ENCODE data around the gene HK3.
"Not testable (repeated sequence)": the region's sequence is repeated elsewhere in the genome, so short reads cannot be mapped to it uniquely, and the experiment has no call there.

Gene HK3

DNA sequence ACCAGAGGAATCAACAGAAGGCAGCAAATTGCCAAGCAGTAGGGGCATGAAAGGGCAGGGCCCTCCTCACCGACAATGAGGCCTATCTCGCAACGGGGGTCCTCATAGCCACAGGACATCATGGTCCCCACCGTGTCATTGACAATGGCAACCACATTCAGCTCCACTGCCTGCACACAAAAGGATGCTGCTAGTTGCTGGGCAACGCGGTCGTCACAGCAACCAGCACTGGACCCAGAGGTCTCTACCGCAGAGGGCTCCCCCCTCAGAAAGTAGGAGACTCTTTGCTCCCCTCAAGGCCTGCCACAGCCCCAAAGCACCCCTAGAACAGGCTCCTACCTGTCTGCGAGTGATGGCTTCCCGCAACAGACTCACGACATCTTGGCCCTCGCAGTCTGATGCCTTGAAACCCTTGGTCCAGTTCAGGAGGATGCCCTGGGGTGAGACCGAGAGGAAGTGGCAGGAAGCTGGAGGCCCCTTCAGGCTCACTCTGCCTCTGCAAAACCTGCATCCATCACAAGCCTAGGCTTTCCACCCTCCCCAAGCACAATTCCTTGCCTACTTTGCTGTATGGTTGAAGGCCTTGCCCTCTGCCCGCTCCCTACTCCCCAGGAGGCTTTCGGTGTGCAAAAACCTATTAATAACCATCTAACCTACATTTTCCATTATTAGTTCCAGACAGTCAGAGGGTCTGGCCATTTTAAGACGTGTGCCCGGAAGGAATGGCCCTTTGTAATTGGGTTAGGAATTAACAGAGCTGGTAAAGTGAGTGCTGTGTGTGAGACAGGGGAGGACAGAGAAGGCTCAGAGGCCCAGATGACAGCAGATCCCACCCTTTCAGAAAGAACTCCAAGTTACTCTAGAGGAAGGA is 15.2 kb downstream of the HK3 start:
- DNase-seq (ENCODE audit: low read depth in 2 of 2), result no peak

- DNase-seq (ENCODE audit: low read depth in 2 of 2), result no peak
These were observed 16.6 kb downstream of the HK3 start for GRCh38 chr5:176882567-176882903.

DNA sequence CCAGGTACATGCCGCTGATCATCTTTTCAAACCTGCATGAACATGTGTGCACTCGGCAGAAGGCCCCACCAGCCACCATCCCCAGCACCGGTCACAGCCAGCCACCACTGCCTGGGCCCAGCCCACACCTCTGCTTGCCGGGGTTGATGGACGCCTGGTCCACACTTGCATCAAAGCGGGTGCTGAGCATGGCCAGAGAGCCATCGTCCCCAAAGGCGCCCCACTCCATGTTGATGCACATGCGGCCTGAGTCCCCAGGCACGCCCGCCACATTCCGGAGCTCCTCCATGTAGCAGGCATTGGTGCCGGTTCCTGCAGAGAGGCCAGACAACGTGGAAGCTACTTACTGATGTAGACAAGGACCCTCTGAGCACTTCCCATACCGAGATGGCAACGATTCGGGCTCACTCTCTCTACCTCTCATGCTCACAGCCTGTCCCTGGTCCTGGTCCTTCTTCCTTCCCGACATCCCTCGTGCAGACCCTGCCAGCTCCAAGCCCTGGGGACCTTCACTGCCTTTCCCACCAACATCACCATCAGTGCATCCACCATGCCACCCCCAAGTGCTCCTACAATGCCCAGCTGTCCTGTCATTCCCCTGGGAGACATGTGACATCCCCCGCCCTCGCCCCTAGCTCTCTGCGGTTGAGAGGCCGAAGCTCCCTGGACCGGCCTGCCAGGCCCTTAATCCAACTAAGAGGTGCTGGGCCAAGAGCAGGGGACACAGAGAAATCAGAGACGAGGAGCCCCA is 17.2 kb downstream of the HK3 start:
- no peak for DNase-seq (ENCODE audit: low read depth in 2 of 2)

DNA sequence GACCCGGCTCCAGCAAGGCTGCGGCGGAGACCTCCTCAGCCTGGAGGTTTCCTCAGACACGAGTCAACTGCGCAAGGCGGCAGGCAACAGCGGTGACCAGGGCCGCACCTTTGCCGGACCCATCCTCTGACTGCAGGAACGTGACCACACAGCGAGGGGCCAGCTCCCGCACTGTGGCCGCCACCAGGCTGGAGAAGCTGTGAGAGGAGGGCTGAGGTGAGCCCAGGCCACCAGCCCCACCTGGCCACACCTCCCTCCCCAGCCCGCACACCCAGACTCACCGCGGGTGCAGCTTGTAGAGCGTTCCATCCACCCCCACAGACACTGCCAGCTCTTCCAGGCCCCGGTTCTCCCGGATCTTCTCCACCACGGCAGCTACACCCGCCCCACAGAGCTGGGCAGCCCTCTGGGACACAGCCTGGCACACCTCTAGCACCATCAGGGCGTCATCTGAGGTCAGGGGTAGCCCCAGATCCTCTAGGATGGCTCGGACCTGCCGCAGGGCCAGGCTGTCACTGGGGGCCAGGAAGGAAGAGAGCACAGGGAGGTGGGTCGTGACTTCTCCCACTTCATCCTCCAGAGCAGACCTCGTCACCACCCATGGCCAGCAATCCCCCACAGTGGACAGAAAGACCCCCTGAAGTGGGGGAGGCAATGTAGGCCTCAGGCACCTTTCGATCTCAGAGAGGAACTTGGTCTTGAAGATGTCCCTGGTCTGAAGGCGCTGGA is 18.0 kb downstream of the HK3 start:
- DNase-seq (ENCODE audit: low read depth in 2 of 2), result no peak

GRCh38 chr5:176880366-176881020 is 18.7 kb downstream of the HK3 start:
- no peak for DNase-seq (ENCODE audit: low read depth in 2 of 2)

DNA sequence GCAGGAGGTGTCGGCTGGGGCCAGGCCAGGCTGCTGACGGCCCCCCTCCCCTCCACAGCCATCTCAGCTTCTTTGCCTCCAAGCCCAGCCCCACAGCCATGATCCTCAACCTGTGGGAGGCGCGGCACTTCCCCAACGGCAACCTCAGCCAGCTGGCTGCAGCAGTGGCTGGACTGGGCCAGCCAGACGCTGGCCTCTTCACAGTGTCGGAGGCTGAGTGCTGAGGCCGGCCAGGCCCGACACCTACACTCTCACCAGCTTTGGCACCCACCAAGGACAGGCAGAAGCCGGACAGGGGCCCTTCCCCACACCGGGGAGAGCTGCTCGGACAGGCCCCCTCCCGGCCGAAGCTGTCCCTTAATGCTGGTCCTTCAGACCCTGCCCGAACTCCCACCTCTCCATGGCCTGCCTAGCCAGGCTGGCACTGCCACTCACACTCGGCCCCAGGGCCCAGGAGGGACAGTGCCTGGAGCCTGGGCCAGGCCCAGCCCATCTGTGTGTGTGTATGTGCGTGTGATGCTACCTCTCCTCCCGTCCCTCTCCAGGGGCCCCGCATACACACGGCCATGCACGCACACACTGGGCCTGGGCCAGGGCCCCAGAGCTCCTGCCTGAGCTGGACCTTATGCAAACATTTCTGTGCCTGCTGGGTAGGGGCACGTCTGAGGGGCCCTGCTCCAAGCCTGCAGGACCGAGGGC is 19.3 kb downstream of the HK3 start:
- no peak for DNase-seq (ENCODE audit: low read depth in 2 of 2)

DNA sequence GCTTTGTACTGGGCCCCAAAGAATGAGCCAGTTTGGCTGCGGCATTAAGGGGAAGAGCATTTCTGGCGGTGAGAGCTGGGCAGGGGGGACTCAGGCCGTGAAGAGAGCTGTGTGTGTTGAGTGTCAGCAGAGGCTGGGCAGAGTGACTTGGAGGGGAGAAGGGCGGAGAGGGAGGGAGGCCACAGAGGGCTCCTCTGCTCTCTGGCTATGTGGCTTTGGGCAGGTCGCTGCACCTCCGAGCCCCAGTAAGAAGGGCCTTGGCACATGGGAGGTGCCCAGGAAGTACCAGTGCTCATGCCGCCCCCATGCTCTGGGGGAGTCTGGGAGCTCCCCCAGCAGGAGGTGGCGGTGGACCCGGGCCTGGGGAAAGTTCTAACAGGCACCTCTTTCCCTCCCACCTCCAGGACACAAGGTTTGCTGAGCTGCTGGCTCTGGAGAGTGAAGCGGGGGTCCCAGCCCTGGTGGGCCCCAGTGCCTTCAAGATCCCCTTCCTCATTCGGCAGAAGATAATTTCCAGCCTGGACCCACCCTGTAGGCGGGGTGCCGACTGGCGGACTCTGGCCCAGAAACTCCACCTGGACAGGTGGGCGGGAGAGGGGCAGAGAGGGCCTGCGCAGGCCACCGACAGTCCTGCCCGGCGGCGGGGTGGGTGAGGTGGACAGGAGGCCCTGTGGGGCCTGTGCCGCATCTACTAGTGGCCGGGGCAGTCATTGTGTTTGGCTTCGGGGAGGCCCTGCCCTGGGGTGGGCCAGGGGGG is 20.1 kb downstream of the HK3 start:
- DNase-seq (ENCODE audit: low read depth in 2 of 2), result no peak

GRCh38 chr5:176878463-176878862 is 20.7 kb downstream of the HK3 start:
- DNase-seq (ENCODE audit: low read depth in 2 of 2), result no peak

GRCh38 chr5:176877793-176878331 is 21.3 kb downstream of the HK3 start:
- no peak for DNase-seq (ENCODE audit: low read depth in 2 of 2)

GRCh38 chr5:176876506-176877431 is 22.4 kb downstream of the HK3 start:
- DNase-seq (ENCODE audit: low read depth in 2 of 2), result no peak

GRCh38 chr5:176875783-176876505 is 23.2 kb downstream of the HK3 start:
- no peak for DNase-seq (ENCODE audit: low read depth in 2 of 2)

GRCh38 chr5:176875014-176875550 is 24.1 kb downstream of the HK3 start:
- no peak for DNase-seq (ENCODE audit: low read depth in 2 of 2)

GRCh38 chr5:176874198-176874780 is 24.9 kb downstream of the HK3 start:
- no peak for DNase-seq (ENCODE audit: low read depth in 2 of 2)

DNA sequence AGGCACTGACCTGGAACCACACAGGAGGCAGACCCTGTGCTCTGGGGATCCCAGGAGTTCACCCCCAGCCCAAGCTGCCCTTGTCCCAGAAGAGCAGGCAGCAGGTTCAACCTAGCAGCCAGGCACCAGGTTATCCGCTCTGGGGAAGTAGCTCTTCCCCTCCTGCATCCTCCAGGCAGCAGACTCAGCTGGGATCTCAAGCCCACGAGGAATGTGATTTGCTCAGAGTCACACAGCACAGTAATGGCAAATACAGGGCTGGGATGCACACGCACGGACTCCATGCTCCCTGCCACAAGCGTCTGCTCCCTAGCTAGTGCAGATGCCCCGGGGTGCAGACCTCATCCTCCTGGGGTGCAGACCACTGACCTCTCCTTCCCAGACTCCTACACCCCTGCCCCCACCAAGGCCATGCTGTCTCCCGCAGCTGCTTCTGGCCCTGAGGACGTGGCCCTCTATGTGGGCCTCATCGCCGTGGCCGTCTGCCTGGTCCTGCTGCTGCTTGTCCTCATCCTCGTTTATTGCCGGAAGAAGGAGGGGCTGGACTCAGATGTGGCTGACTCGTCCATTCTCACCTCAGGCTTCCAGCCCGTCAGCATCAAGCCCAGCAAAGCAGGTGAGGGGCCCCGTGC is 25.5 kb downstream of the HK3 start:
- DNase-seq (ENCODE audit: low read depth in 2 of 2), result no peak

GRCh38 chr5:176873011-176873410 is 26.1 kb downstream of the HK3 start:
- not testable (repeated sequence) for DNase-seq (ENCODE audit: low read depth in 2 of 2)

- DNase-seq (ENCODE audit: low read depth in 2 of 2), result not testable (repeated sequence)
These were observed 26.6 kb downstream of the HK3 start for GRCh38 chr5:176872586-176872985.

GRCh38 chr5:176870644-176871043 is 28.5 kb downstream of the HK3 start:
- DNase-seq (ENCODE audit: low read depth in 2 of 2), result not testable (repeated sequence)

All from activated CD8-positive, alpha-beta memory T cell treated with anti-CD3 and anti-CD28 coated beads for 4 hours (primary cell).